ENCODE results near the gene CMKLR1.

Gene CMKLR1

GRCh38 chr12:108319277-108320234 is 19.6 kb downstream of the CMKLR1 start:
- ChIA-PET POLR2A (no interaction called here), CTCF (no interaction called here)
- no peak overlapping the region for H3K4me3 ChIP-seq (ENCODE audit: low read depth, low read length)
- no peak for DNase-seq (ENCODE audit: low read depth, low spot score)
- no peak for TF ChIP-seq CTCF (IDR thresholded peaks at IDR 0.05; ENCODE audit: insufficient read depth, low read length, missing control alignments)

GRCh38 chr12:108318472-108319275 is 20.4 kb downstream of the CMKLR1 start:
- CTCF ChIA-PET: no interaction called here
- POLR2A ChIA-PET: no interaction called here
- no peak for DNase-seq (ENCODE audit: low read depth, low spot score)

GRCh38 chr12:108317308-108318234 is 21.5 kb downstream of the CMKLR1 start:
- DNase-seq (ENCODE audit: low read depth, low spot score): no peak
- no peak for TF ChIP-seq CTCF (IDR thresholded peaks at IDR 0.05; ENCODE audit: insufficient read depth, low read length, missing control alignments)
- ChIA-PET POLR2A (no interaction called here), CTCF (no interaction called here)
- no peak overlapping the region for H3K4me3 ChIP-seq (ENCODE audit: low read depth, low read length)

More at GRCh38 chr12:108318472-108319275, 20.4 kb downstream of the CMKLR1 start:
- no peak for TF ChIP-seq CTCF (IDR thresholded peaks at IDR 0.05; ENCODE audit: insufficient read depth, low read length, missing control alignments)
- no peak overlapping the region for H3K4me3 ChIP-seq (ENCODE audit: low read depth, low read length)

GRCh38 chr12:108316176-108317086 is 22.7 kb downstream of the CMKLR1 start:
- no peak for TF ChIP-seq CTCF (IDR thresholded peaks at IDR 0.05; ENCODE audit: insufficient read depth, low read length, missing control alignments)
- CTCF ChIA-PET: no interaction called here

GRCh38 chr12:108315486-108316105 is 23.5 kb downstream of the CMKLR1 start:
- H3K4me3 ChIP-seq (ENCODE audit: low read depth, low read length): no peak overlapping the region
- ChIA-PET CTCF (no interaction called here), POLR2A (no interaction called here)
- DNase-seq (ENCODE audit: low read depth, low spot score): no peak
- TF ChIP-seq CTCF (IDR thresholded peaks at IDR 0.05; ENCODE audit: insufficient read depth, low read length, missing control alignments): no peak

More at GRCh38 chr12:108316176-108317086, 22.7 kb downstream of the CMKLR1 start:
- no peak for DNase-seq (ENCODE audit: low read depth, low spot score)
- no peak overlapping the region for H3K4me3 ChIP-seq (ENCODE audit: low read depth, low read length)
- POLR2A ChIA-PET: no interaction called here
